Gastroesophageal sphincter (tissue), 4 donors: ENCODE measurements around the gene RFX8. TPM values are rescaled to one million over a fixed set of nuclear protein-coding genes. Genes with fewer than 3 reads are reported as not detected.

Experiments used
- ATAC-seq: fragments of 150-250 bp; one replicate; pipeline ENCODE4 v1.9.1; 2016; ENCODE audit warnings: mild to moderate bottlenecking, moderate library complexity
- H3K27ac ChIP-seq, 4 donors: fragments of 200-600 bp; sonication (generic) in 3 of 4; 1 replicate in 3 of 4; 2 replicates in 1 of 4; pipeline ENCODE4 v1.5.1; 2016 to 2019
- H3K27me3 ChIP-seq: fragments of 200-600 bp; sonication (generic); one replicate; pipeline ENCODE4 v1.5.1; 2019
- H3K36me3 ChIP-seq, 2 donors: fragments of 200-600 bp; sonication (generic); one replicate each; pipeline ENCODE4 v1.5.1; 2019; ENCODE audit warnings: control low read depth in 1 of 2
- H3K4me1 ChIP-seq, 3 donors: fragments of 200-600 bp; sonication (generic); 1 replicate in 2 of 3; 2 replicates in 1 of 3; pipeline ENCODE4 v1.5.1; 2016 to 2019; ENCODE audit warnings: control low read depth in 2 of 3
- H3K4me3 ChIP-seq, 2 donors: fragments of 200-600 bp; sonication (generic); one replicate each; pipeline ENCODE4 v1.5.1; 2019; ENCODE audit warnings: mild to moderate bottlenecking in 1 of 2, moderate library complexity in 1 of 2
- H3K9me3 ChIP-seq, 3 donors: fragments of 200-600 bp; sonication (generic); one replicate each; pipeline ENCODE4 v1.5.1; 2017 to 2019; ENCODE audit warnings: control low read depth in 2 of 3
- EP300 ChIP-seq: sonication (generic); formaldehyde crosslinking; IDR thresholded peaks from one replicate; pipeline ENCODE4 v1.6.1; 2017; ENCODE audit warnings: antibody characterized with exemption, mild to moderate bottlenecking
- POLR2A ChIP-seq, 2 donors: fragments of 450-650 bp; IDR thresholded peaks; one replicate each; pipeline ENCODE4 v1.6.1; 2017; ENCODE audit warnings: antibody characterized with exemption in 2 of 2, mild to moderate bottlenecking in 2 of 2, moderate library complexity in 1 of 2
- POLR2AphosphoS5 ChIP-seq: sonication (generic); formaldehyde crosslinking; IDR thresholded peaks from one replicate; pipeline ENCODE4 v1.6.1; 2017; ENCODE audit warnings: antibody characterized with exemption
- WGBS, 2 donors: methylation state at CpG; one replicate each; pipeline ENCODE4 v1.1.5; 2018; ENCODE audit warnings: low coverage in 1 of 2; 5-methylcytosine and 5-hydroxymethylcytosine counted together
- total RNA-seq, 4 donors: library from RNA; depleted of rRNA; stranded (reverse); fragments of >200 nt; gene quantifications; one replicate each; pipeline ENCODE4 v1.1.0, GENCODE V29; 2016
- TF ChIP-seq, protein P1 (sequence below), 4 experiments: fragments of 200-600 bp in 2 of 4; fragments of 450-650 bp in 2 of 4; sonication (generic) in 1 of 4; IDR thresholded peaks; one replicate each; pipeline ENCODE4 v1.5.1; 2017 to 2019; ENCODE audit warnings: antibody characterized with exemption in 4 of 4, mild to moderate bottlenecking in 2 of 4, moderate library complexity in 2 of 4

Gene RFX8
- total RNA-seq, 4 donors from 2014 or later, result 0.54 TPM; not detected in 3

DNA sequence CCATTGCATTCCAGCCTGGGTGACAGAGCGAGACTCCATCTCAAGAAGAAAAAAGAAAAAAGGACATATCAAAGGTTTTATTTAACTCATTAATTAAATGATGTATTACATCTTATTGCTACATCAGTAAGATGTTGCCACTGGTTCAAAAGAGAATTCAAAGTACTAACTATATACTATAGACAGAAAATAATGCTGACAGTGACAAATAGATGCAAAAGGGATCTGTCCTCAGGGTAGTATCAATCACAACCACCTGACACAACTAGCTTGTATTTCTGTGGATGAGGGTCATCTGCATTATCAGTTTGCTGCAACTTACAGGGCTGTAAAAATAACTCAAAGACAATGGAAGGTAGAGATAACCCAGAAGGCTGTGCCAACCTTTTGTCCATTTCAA lies 71.2 kb downstream of the RFX8 start:
- H3K36me3 ChIP-seq, result no peaks in the 10 kb centered on the region
- no peak overlapping the region for H3K27ac ChIP-seq
- no peak overlapping the region for H3K4me3 ChIP-seq
- peaks cover 11% of the 10 kb centered on the region for H3K27me3 ChIP-seq
- H3K9me3 ChIP-seq, result no peaks in the 10 kb centered on the region
- H3K4me1 ChIP-seq, result no peaks in the 10 kb centered on the region
- 89 to 100% methylated on average over 1 of the region's 1 CpG for WGBS, 2 donors
- no peak for TF ChIP-seq POLR2AphosphoS5
- TF ChIP-seq EP300, result no peak
- no peak for ATAC-seq

DNA sequence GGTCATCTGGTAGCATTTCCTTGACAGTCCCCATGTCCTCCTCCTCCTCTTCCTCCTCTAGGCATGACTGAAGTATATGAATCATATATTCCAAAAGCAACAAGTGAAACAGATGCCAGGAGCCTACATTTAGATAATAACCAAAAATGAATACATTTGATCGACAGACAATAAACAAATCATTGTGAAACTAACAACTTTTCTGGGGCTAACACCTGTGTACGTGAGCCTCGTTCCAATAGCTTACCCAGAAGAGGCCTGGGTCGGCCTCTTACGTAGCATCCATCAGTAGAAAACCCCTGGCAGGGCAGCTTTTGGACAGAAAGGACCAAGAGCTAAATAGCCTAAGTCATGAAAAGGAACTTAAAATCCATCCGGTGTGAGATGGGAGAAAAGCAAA lies 72.3 kb downstream of the RFX8 start:
- H3K4me3 ChIP-seq, result no peak overlapping the region
- H3K27ac ChIP-seq, result no peak overlapping the region
- peaks cover 16% of the 10 kb centered on the region for H3K27me3 ChIP-seq
- WGBS, 2 donors, result 89 to 96% methylated on average over 4 to 6 of the region's 6 CpGs
- no peaks in the 10 kb centered on the region for H3K4me1 ChIP-seq
- TF ChIP-seq POLR2AphosphoS5 (no peak), POLR2A (IDR thresholded peaks at IDR 0.05) (no peak), EP300 (no peak)
- TF ChIP-seq, protein P1, sequence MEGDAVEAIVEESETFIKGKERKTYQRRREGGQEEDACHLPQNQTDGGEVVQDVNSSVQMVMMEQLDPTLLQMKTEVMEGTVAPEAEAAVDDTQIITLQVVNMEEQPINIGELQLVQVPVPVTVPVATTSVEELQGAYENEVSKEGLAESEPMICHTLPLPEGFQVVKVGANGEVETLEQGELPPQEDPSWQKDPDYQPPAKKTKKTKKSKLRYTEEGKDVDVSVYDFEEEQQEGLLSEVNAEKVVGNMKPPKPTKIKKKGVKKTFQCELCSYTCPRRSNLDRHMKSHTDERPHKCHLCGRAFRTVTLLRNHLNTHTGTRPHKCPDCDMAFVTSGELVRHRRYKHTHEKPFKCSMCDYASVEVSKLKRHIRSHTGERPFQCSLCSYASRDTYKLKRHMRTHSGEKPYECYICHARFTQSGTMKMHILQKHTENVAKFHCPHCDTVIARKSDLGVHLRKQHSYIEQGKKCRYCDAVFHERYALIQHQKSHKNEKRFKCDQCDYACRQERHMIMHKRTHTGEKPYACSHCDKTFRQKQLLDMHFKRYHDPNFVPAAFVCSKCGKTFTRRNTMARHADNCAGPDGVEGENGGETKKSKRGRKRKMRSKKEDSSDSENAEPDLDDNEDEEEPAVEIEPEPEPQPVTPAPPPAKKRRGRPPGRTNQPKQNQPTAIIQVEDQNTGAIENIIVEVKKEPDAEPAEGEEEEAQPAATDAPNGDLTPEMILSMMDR (IDR thresholded peaks at IDR 0.05), result no peak
- no peaks in the 10 kb centered on the region for H3K9me3 ChIP-seq
- H3K36me3 ChIP-seq, result no peaks in the 10 kb centered on the region
- ATAC-seq, result no peak

DNA sequence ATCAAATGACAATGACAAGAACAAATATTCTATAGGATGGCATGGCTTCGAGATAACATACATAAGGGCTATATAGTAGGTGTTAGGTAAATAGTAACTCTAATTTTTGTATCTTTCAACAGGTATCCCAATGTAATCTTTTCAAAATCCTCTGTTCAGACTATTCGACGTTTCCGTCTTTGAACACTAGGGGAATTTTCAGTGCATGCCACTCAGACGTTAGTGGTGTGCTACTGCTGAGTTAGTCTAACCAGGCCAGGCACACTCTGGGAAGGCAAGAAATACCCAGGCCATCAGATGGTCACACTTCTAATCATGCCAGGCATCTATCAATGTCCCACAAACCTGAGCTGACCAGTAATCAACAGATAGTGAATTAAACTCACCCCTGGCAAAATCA lies 73.0 kb downstream of the RFX8 start:
- TF ChIP-seq, protein P1 (IDR thresholded peaks at IDR 0.05), result no peak
- TF ChIP-seq POLR2A (IDR thresholded peaks at IDR 0.05) (no peak), EP300 (no peak), POLR2AphosphoS5 (no peak)
- Histone ChIP-seq H3K27me3 (peaks cover 13% of the 10 kb centered on the region), H3K27ac (no peak overlapping the region), H3K9me3 (no peaks in the 10 kb centered on the region), H3K36me3 (no peaks in the 10 kb centered on the region), H3K4me3 (no peak overlapping the region), H3K4me1 (no peaks in the 10 kb centered on the region)
- 68 to 75% methylated on average over 2 to 5 of the region's 5 CpGs for WGBS, 2 donors
- no peak for ATAC-seq

DNA sequence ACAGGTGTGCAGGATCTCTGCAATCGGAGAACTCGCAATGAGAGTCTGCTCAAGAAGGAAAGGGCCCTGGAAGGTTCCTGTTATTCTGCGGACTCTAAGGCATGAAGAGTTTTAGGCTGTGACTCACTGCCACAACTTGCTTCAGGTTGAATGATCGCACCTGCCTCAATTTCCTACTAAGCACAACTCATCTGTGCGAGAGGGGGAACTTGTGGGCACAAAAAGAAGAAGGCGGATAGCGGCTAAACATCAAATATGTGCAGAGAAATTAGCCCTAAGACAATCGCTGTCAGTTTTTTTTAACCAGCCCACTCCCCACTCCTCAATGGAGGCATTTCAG lies 73.6 kb downstream of the RFX8 start:
- H3K4me3 ChIP-seq, result no peak overlapping the region
- no peak overlapping the region for H3K27ac ChIP-seq
- H3K27me3 ChIP-seq, result peaks cover 13% of the 10 kb centered on the region
- no peaks in the 10 kb centered on the region for H3K9me3 ChIP-seq
- 82 to 87% methylated on average over 6 to 8 of the region's 8 CpGs for WGBS, 2 donors
- no peaks in the 10 kb centered on the region for H3K4me1 ChIP-seq
- no peaks in the 10 kb centered on the region for H3K36me3 ChIP-seq
- TF ChIP-seq EP300 (no peak), POLR2A (IDR thresholded peaks at IDR 0.05) (no peak), POLR2AphosphoS5 (no peak)
- TF ChIP-seq, protein P1 (IDR thresholded peaks at IDR 0.05), result no peak
- no peak for ATAC-seq

DNA sequence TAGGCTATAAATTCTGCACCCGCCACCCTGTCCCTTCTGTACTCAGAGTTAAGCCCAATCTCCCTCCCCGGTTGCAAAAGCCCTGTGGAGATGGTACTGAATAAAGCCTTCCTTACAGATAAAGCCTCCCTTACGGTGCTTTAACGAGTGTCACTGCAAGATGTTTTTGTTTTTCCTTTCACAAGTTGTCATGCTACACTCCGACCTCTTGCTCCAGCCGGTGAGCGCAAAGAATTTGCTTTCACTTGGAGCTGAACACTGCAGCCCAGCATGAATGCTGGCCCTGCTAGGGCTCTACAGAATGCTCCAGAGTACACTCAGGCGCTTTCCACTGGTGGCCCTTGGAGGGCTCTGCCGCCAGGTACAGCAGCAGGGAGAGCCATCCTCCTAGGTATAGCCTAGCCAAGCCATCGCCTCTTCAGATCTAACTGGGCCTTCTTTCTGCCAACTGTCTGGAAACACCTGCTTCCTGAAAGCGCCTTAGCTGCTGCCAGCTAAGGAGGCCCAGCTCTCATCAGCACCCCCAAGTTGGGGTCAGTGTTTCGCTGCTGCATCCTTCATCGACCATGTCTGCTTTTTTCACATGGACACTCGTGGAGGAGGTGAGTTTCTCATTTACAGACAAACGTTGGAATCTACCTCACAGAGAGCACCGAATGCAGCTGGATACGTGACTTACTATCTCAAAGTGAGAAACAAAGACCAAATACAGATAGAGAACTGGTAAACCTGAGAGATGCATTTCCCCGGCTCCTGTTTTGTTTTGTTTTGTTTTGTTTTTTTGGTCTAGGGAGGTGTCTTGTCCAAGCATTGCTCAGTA lies 74.2 kb downstream of the RFX8 start:
- no peaks in the 10 kb centered on the region for H3K4me1 ChIP-seq
- TF ChIP-seq POLR2A (IDR thresholded peaks at IDR 0.05) (no peak), EP300 (no peak), POLR2AphosphoS5 (no peak)
- TF ChIP-seq, protein P1 (IDR thresholded peaks at IDR 0.05), result no peak
- no peaks in the 10 kb centered on the region for H3K9me3 ChIP-seq
- H3K27ac ChIP-seq, result no peak overlapping the region
- no peaks in the 10 kb centered on the region for H3K36me3 ChIP-seq
- peaks cover 13% of the 10 kb centered on the region for H3K27me3 ChIP-seq
- no peak for ATAC-seq
- no peak overlapping the region for H3K4me3 ChIP-seq
- 66 to 88% methylated on average over 5 to 12 of the region's 18 CpGs for WGBS, 2 donors
